ENCODE measurements around the gene UMOD.
"Not testable (repeated sequence)": the region's sequence is repeated elsewhere in the genome, so short reads cannot be mapped to it uniquely, and the experiment has no call there.

Gene UMOD

DNA sequence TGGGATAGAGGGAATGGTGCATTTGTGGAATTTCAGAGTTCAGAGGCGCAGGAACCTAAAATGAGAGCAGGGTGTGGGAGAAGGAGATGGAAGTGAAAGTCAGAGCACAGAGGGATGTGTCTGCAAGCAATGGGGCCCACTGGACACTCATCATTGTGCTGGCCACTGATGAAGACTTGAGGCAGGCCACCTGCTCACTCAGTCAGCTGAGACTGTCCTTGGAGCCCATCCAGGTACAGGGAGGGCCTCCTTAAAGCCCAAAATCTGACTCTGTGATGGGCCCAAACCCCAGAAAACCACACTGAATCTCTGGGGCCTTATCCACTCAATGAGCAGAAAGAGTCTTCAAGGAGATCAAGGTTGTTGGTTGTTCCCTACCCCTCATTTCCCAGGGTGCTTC is 30.8 kb downstream of the UMOD start:
- no peak for DNase-seq (ENCODE audit: low read depth in 2 of 2)

DNA sequence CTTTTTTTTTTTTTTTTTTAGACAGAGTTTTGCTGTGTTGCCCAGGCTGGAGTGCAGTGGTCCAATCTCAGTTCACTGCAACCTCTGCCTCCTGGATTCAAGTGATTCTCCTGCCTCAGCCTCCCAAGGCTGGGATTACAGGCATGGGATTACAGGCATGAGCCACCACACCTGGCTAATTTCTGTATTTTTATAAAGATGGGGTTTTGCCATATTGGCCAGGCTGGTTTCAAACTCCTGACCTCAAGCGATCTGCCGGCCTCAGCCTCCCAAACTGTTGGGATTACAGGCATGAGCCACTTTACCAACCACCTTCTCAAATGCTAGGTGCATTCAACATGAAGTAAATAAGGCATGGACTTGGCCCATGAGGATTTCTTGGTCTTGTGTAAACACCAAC is 31.5 kb downstream of the UMOD start:
- not testable (repeated sequence) for DNase-seq (ENCODE audit: low read depth in 2 of 2)

GRCh38 chr16:20320592-20320991 is 31.9 kb downstream of the UMOD start:
- DNase-seq (ENCODE audit: low read depth in 2 of 2) = no peak

DNA sequence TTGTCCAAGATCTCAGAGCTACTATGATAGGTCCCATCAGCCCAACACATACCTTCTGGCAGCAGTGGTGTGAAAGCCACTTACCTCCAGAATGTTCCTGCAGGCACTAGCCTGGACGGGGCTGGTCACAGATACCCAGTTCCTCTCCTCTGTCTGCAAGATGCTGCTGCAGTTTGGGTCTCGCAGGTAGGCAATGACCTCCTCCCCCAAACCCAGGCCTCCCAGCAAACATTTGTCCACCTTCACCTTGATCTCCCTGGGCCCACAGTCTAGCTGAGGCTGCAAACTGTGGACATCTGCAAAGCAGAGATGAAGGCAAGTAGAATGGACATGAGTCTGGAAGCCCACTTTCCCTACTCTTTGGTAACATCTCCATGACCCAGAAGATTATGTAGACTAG is 32.3 kb downstream of the UMOD start:
- DNase-seq (ENCODE audit: low read depth in 2 of 2) = no peak

- no peak for DNase-seq (ENCODE audit: low read depth in 2 of 2)
Measured at GRCh38 chr16:20319406-20319805, 33.1 kb downstream of the UMOD start.

DNA sequence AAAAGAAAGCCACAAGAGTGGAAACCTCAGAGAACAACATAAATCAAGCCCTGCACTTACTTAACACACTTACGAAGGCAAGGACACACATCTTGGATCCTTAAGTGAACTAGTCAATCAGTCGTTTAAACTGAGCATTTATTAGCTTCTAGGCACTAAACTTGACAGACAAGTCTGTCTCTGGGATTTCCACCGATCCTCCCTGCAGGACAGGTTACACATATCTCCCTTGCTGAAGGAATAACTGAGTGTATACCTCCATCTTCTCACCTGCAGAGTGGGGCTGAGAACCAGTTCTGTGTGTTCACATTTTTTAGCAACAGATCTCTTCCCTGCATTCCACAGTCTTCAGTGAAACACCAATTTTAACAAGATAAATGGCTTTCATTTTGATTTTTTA is 34.1 kb downstream of the UMOD start:
- no peak for DNase-seq (ENCODE audit: low read depth in 2 of 2)

DNA sequence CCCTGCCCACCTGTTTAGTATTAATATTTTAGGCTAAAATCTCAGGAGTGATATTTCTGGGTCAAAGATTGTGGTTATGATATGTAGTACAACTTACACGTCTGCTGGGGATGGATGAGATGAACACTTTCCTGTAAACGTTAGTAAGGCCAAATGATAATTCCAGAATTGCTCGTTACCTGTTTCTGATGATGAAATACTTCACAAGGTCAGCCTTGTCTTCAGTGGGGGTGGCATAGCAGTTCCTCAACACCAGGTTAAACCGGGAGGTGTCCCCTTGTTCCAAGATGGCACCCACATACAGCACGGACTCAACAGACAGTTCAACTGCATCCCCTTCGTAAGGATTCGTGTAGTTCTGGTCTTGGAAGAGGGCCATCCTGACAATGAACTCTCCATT is 34.5 kb downstream of the UMOD start:
- no peak for DNase-seq (ENCODE audit: low read depth in 2 of 2)

DNA sequence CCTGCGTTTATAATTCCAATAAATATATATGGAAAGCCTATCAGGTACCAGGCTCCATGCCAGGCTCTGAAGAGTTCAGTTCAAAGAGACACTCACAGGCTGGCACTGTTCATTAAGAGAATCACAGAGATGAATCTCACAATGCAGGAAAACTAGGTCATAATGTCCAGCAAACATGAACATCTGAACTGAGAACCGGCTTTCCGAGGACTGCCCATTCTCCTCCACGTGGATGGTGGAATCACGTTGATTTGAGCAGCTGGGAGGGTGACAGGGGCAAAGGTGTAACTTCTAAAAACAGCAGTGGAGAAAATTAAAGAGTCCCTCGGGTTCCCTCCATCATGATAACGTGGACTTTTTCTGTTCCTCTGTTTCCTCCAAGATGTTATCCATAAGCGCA is 35.4 kb downstream of the UMOD start:
- DNase-seq (ENCODE audit: low read depth in 2 of 2) = no peak

DNA sequence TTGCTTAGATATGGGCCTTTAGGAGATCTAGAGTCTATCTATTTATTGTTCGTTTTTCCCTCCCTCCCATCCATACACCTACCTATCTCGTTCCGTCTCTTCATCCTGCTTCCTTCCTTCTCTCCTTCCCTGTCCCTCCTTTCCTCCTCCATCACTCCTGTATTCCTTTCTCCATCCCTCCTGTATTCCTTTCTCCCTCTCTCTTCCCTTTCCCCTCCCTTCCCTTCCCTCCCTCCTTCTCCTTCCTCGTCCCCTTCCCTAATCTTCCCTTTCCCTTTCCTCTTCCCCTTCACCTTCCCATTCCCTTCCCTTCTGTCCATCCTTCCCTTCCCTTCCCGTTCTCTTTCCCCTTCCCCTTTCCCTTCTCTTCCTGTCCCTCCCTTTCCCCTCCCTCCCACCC is 35.8 kb downstream of the UMOD start:
- DNase-seq (ENCODE audit: low read depth in 2 of 2) = no peak

DNA sequence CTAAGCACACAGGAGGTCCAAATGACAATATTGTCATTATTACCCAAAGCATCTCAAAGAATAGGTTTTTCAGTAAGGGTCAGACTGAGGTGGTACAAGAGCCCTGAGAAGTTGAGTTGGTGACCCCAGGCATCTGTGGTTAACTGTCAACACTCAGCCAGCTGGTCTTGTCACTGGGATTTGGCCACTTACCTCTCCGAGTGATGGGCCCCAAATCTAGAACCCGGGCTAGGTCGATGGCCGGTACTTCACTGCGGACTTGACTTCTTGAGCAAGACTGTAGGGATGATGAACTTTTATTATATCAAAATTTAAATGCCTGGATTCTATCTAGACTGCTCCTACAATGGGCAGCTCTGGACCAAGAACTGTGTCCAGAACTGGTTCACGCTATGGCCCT is 36.8 kb downstream of the UMOD start:
- no peak for DNase-seq (ENCODE audit: low read depth in 2 of 2)

DNA sequence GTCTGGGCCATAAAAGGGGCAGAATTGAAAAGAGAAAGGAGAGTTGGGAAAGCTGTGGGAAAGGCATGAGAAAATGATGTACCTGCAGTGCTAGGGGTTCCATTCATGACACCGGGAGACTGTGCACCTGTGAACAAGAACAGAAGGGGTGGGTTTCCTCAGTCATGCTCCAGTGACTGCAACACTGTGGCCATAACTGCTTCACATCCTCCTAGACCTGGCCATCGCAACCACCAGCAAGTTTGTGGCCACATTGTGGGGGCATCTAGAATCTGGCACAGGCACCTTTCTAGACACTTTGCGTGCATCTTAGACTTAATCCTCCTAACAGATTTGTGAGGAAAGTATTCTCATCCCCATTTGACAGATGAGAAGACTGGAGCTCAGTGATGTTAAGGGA is 37.9 kb downstream of the UMOD start:
- no peak for DNase-seq (ENCODE audit: low read depth in 2 of 2)

DNA sequence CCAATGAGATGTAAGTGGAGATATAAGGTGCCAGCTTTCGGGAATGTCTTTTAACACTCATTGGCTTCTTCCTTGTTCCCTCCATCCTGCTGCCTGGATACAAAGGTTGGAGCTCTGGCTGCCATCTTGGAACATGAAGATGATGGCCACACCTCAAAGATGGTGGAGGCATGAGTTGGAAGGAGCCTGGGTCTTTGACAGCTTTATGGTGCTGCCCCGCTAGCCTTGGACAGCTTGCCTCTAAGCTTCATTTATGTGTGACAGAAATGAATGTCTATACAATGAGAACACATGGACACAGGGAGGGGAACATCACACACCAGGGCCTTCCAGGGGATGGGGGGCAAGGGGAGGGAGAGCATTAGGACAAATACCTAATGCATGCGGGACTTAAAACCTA is 38.8 kb downstream of the UMOD start:
- no peak for DNase-seq (ENCODE audit: low read depth in 2 of 2)

- DNase-seq (ENCODE audit: low read depth in 2 of 2) = not testable (repeated sequence)
Measured at GRCh38 chr16:20312536-20313095, 39.9 kb downstream of the UMOD start.

DNA sequence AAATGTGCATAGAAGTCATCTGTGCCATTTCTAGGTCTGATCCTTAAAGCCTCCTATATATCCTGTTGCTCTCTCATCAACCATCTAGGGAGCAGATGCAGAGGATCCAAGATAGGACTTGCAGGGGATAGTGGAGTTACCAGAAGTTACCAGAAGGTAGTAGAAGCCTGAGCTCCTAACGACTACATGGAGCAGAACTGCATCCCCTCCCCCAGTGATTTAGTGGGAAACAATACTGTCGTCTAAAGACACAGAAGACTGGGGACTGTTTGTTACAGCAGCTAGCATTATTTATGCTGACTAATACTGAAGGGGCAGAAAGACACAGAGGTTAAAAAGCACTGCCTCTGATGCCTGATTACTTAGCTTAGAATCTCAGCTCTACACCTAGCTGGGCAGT is 41.0 kb downstream of the UMOD start:
- DNase-seq (ENCODE audit: low read depth in 2 of 2) = no peak

DNA sequence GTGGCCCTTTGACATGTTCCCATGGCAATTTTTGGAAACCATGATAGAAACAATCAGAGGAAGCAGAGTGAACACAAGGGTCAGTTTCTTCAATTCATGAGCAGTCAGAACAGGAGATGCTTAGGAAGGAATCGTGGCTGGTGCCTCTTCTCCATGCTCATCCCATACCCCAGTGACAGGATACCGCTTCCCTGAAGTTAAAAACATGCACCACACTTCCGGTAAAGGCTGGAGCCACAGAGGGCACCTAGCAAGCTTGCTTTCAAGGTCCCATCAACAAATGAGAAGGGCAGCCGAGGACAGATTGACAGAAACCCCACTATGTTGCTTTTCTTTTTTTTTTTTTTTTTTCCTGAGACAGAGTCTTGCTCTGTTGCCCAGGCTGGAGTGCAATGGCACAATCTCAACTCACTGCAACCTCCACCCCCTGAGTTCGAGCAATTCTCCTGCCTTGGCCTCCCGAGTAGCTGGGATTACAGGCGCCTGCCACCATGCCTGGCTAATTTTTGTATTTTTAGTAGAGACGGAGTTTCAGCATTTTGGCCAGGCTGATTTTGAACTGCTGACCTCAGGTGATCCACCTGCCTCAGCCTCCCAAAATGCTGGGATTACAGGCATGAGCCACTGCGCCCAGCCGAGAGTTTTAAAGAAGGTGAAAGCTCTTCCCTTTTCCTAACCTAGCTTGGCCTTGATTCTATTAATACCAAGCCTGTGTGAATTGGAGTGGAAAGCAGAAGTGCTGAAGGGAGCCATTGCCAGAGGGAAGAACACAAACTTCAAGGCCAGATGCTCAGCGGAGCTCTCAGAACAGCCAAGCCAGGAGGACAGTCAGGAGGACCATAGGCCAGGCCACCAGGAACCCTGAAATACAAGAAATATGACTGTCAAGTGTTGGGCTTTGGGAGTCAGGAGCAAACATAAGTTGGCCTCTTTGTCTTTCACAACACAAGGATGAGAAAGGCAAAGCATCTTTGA is 41.8 kb downstream of the UMOD start:
- DNase-seq (ENCODE audit: low read depth in 2 of 2) = no peak

- DNase-seq (ENCODE audit: low read depth in 2 of 2) = no peak
Measured at GRCh38 chr16:20309786-20310185, 42.7 kb downstream of the UMOD start.

DNA sequence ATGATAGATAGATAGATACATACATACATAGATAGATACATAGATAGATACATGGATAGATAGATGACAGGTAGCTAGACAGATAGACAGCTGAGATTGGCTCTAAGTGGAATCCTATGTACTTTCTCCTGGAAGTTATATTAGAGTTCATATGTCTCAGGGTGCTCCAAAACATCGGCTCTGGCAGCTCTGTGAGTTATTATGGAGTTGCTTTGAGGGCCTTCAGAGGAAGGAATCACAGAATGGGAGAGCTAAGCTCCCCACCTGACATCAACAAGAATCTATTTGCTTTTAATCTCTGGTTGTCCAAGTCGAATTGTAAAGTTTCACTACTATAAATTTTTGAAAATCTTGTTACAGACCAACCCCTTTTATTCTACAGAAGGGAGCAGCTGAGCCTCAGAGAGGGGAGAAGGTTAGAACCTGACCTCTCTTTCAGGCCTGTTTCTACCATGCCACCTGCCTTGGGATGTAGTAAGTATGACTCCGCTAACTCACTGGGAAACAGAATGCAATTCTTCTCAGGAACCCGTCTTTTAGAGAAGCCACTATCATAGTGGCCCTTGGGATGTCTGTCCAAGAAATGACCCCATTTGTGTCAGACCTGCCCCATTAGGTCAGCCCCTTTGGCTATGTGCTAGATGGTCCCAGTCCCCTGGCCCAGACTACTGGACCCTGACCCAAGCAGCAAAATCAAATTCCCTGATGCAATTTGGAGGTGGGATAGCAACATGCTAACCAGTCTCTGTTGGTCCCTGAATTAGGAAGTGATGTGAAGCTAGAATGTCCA is 43.5 kb downstream of the UMOD start:
- DNase-seq (ENCODE audit: low read depth in 2 of 2) = no peak

GRCh38 chr16:20308266-20308665 is 44.2 kb downstream of the UMOD start:
- DNase-seq (ENCODE audit: low read depth in 2 of 2) = no peak

DNA sequence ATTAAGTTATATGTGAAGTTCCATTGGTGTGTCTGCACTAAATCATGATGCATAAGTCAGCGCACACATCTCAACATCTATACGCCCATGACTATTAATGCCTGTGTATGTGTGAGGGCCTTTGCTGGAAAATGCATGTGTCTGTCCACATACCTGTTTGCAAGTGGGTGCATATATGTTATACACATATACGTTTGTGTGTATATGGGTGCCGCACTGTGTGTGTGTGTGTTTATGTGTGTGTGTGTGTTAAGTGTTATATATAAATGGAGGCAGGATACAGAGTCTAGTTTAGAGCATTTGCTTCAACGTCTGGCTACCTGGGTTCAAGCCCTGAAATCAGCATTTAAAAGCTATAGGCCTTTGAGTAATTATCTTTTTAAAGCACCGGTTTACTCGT is 44.7 kb downstream of the UMOD start:
- DNase-seq (ENCODE audit: low read depth in 2 of 2) = no peak

- no peak for DNase-seq (ENCODE audit: low read depth in 2 of 2)
Measured at GRCh38 chr16:20307240-20307671, 45.3 kb downstream of the UMOD start.

- DNase-seq (ENCODE audit: low read depth in 2 of 2) = no peak
Measured at GRCh38 chr16:20306401-20306800, 46.1 kb downstream of the UMOD start.

DNA sequence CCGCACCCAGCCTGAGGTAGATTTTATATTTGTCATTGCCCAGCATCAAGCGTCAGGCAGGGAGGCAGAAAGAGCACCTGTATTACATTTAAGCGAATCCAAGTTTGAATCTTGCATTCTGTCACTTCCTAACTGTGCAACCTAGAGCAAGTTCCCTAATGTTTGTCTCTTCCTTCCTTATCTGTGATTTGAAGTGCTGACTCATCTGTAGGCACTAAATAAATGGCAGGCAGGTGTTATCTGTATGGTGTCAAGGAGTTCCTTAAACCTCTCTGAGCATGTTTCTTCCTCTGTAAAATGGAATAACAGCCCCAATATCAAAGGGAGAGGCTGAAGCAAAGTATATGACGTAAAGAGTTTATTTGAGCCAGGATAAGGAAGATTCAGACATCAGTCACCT is 49.5 kb downstream of the UMOD start:
- no peak for DNase-seq (ENCODE audit: low read depth in 2 of 2)

- no peak for DNase-seq (ENCODE audit: low read depth in 2 of 2)
Measured at GRCh38 chr16:20302389-20302788, 50.1 kb downstream of the UMOD start.

Data from stimulated activated CD8-positive, alpha-beta memory T cell treated with anti-CD3 and anti-CD28 coated beads, Interleukin-15, amount 100 ng/mL, for 48 hours (primary cell).